ENCODE results near the gene CACNA1I. TPM values are rescaled to one million over a fixed set of nuclear protein-coding genes. Genes with fewer than 3 reads are reported as not detected.

Gene CACNA1I
- total and polyA plus RNA-seq, 10 donors: 0.24 to 4.1 (median 1.1) TPM

- Histone ChIP-seq H3K36me3 (no peaks in the 10 kb centered on the region), H3K4me3 (no peak overlapping the region), H3K4me1 (no peaks in the 10 kb centered on the region), H3K9me3 (no peaks in the 10 kb centered on the region), H3K27me3 (replicated peaks in 1 of 7) (peaks cover 0 to 41% (median 0%) of the 10 kb centered on the region in 7 donors), H3K27ac (no peak overlapping the region)
- intact Hi-C loops (cut with DNase I; ENCODE audit: low total_unique reads): no loop called here
- no peak for DNase-seq
- no peak for TF ChIP-seq POLR2AphosphoS5 (IDR thresholded peaks at IDR 0.05)
- TF ChIP-seq POLR2A (IDR thresholded peaks at IDR 0.05): no peak
- no peak for TF ChIP-seq CTCF (IDR thresholded peaks at IDR 0.05 in 8 of 11, conservative IDR thresholded peaks at IDR 0.05 in 3 of 11)
- WGBS, 5 donors: 83 to 91% (median 86%) methylated on average over 27 to 31 of the region's 31 CpGs
Observed at GRCh38 chr22:39646398-39647063, 76.0 kb downstream of the CACNA1I start.

- DNase-seq: no peak
- intact Hi-C loops (cut with DNase I; ENCODE audit: low total_unique reads): no loop called here
- Histone ChIP-seq H3K4me3 (no peak overlapping the region), H3K9me3 (no peaks in the 10 kb centered on the region), H3K27ac (no peak overlapping the region), H3K36me3 (no peaks in the 10 kb centered on the region), H3K27me3 (replicated peaks in 1 of 7) (peaks cover 0 to 26% (median 0%) of the 10 kb centered on the region in 7 donors), H3K4me1 (no peaks in the 10 kb centered on the region)
- TF ChIP-seq POLR2AphosphoS5 (IDR thresholded peaks at IDR 0.05) (no peak), CTCF (IDR thresholded peaks at IDR 0.05 in 8 of 11, conservative IDR thresholded peaks at IDR 0.05 in 3 of 11) (no peak), POLR2A (IDR thresholded peaks at IDR 0.05) (no peak)
- whole genome bisulfite sequencing, 5 donors: 74 to 78% (median 76%) methylated on average over 17 to 35 of the region's 35 CpGs
Observed at GRCh38 chr22:39647836-39648629, 77.5 kb downstream of the CACNA1I start.

GRCh38 chr22:39648630-39648950, 78.0 kb downstream of the CACNA1I start:
- Histone ChIP-seq H3K36me3 (no peaks in the 10 kb centered on the region), H3K4me1 (no peaks in the 10 kb centered on the region), H3K27ac (no peak overlapping the region), H3K4me3 (no peak overlapping the region), H3K9me3 (no peaks in the 10 kb centered on the region), H3K27me3 (replicated peaks in 1 of 7) (peaks cover 0 to 20% (median 0%) of the 10 kb centered on the region in 7 donors)
- intact Hi-C loops (cut with DNase I; ENCODE audit: low total_unique reads): no loop called here
- no peak for DNase-seq
- whole genome bisulfite sequencing, 5 donors: 65 to 84% (median 78%) methylated on average over 5 of the region's 5 CpGs
- TF ChIP-seq POLR2AphosphoS5 (IDR thresholded peaks at IDR 0.05): no peak
- TF ChIP-seq POLR2A (IDR thresholded peaks at IDR 0.05): no peak
- no peak for TF ChIP-seq CTCF (IDR thresholded peaks at IDR 0.05 in 8 of 11, conservative IDR thresholded peaks at IDR 0.05 in 3 of 11)

- no peak overlapping the region for H3K4me3 ChIP-seq
- 90 to 95% (median 94%) methylated on average over 37 to 41 of the region's 41 CpGs for WGBS, 5 donors
- no peak for DNase-seq
Observed at GRCh38 chr22:39649500-39650089, 79.0 kb downstream of the CACNA1I start.

More at GRCh38 chr22:39649500-39650089, 79.0 kb downstream of the CACNA1I start:
- intact Hi-C loops (cut with DNase I; ENCODE audit: low total_unique reads): no loop called here
- no peak overlapping the region for H3K27ac ChIP-seq
- H3K36me3 ChIP-seq: no peaks in the 10 kb centered on the region
- H3K4me1 ChIP-seq: no peaks in the 10 kb centered on the region
- H3K9me3 ChIP-seq: no peaks in the 10 kb centered on the region
- peaks cover 0 to 11% (median 0%) of the 10 kb centered on the region in 7 donors for H3K27me3 ChIP-seq (replicated peaks in 1 of 7)
- TF ChIP-seq POLR2A (IDR thresholded peaks at IDR 0.05): no peak
- no peak for TF ChIP-seq POLR2AphosphoS5 (IDR thresholded peaks at IDR 0.05)
- no peak for TF ChIP-seq CTCF (IDR thresholded peaks at IDR 0.05 in 8 of 11, conservative IDR thresholded peaks at IDR 0.05 in 3 of 11)

Measured in spleen (tissue), 11 donors.